Right atrium auricular region (tissue), 2 donors: ENCODE results near the gene SLC9A9. TPM values are rescaled to one million over a fixed set of nuclear protein-coding genes. Genes with fewer than 3 reads are reported as not detected.

Experiments
- DNase-seq: peaks from one replicate; pipeline ENCODE4 v3.0.0-alpha.2; 2019; ENCODE audit warnings: low spot score
- H3K27ac ChIP-seq, 2 donors: fragments of 200-600 bp; sonication (generic); 1 replicate in 1 of 2; 2 replicates in 1 of 2; pipeline ENCODE4 v1.5.1; 2016 to 2019
- H3K27me3 ChIP-seq, 2 donors: fragments of 200-600 bp; sonication (generic); one replicate each; pipeline versions ENCODE4 v1.5.1 to v1.6.0; 2017 to 2019
- H3K36me3 ChIP-seq: fragments of 200-600 bp; sonication (generic); one replicate; pipeline ENCODE4 v1.5.1; 2016
- H3K4me1 ChIP-seq, 2 donors: fragments of 200-600 bp; sonication (generic); one replicate each; pipeline versions ENCODE4 v1.5.1 to v1.6.0; 2017 to 2019
- H3K4me3 ChIP-seq, 2 donors: fragments of 200-600 bp; sonication (generic); 1 replicate in 1 of 2; 2 replicates in 1 of 2; pipeline ENCODE4 v1.5.1; 2017 to 2019; ENCODE audit warnings: mild to moderate bottlenecking in 1 of 2, moderate library complexity in 1 of 2
- H3K9me3 ChIP-seq, 2 donors: fragments of 200-600 bp; sonication (generic); one replicate each; pipeline ENCODE4 v1.5.1; 2019
- CTCF ChIP-seq, 2 donors: fragments of 200-600 bp; sonication (generic); IDR thresholded peaks; one replicate each; pipeline ENCODE4 v1.5.1; 2019; ENCODE audit warnings: antibody characterized with exemption in 2 of 2
- total RNA-seq, 2 donors: library from RNA; depleted of rRNA; stranded (reverse); fragments of >200 nt; gene quantifications; one replicate each; pipeline ENCODE4 v1.1.0, GENCODE V29; 2016

SLC9A9 gene
- total RNA-seq, 2 donors from 2014 or later: 3.1 to 4.2 TPM

- DNase-seq: no peak
- H3K9me3 ChIP-seq: no peaks in the 10 kb centered on the region
- no peak overlapping the region for H3K4me3 ChIP-seq
- no peaks in the 10 kb centered on the region for H3K4me1 ChIP-seq
- H3K27ac ChIP-seq: no peak overlapping the region
- no peak for TF ChIP-seq CTCF (IDR thresholded peaks at IDR 0.05)
- no peaks in the 10 kb centered on the region for H3K27me3 ChIP-seq
- no peaks in the 10 kb centered on the region for H3K36me3 ChIP-seq
These were observed 361.7 kb downstream of the SLC9A9 start for GRCh38 chr3:143486611-143487010.

GRCh38 chr3:143484846-143485512 lies 363.3 kb downstream of the SLC9A9 start:
- Histone ChIP-seq H3K36me3 (no peaks in the 10 kb centered on the region), H3K9me3 (no peaks in the 10 kb centered on the region), H3K4me3 (no peak overlapping the region), H3K27me3 (no peaks in the 10 kb centered on the region), H3K27ac (no peak overlapping the region), H3K4me1 (no peaks in the 10 kb centered on the region)
- DNase-seq: no peak
- TF ChIP-seq CTCF (IDR thresholded peaks at IDR 0.05): no peak

GRCh38 chr3:143483214-143483613 lies 365.1 kb downstream of the SLC9A9 start:
- H3K4me1 ChIP-seq: no peaks in the 10 kb centered on the region
- no peaks in the 10 kb centered on the region for H3K27me3 ChIP-seq
- no peak overlapping the region for H3K4me3 ChIP-seq
- no peaks in the 10 kb centered on the region for H3K9me3 ChIP-seq
- no peak for DNase-seq
- H3K27ac ChIP-seq: no peak overlapping the region
- TF ChIP-seq CTCF (IDR thresholded peaks at IDR 0.05): no peak
- H3K36me3 ChIP-seq: no peaks in the 10 kb centered on the region

GRCh38 chr3:143482106-143483088 lies 365.9 kb downstream of the SLC9A9 start:
- Histone ChIP-seq H3K9me3 (no peaks in the 10 kb centered on the region), H3K27ac (no peak overlapping the region), H3K27me3 (no peaks in the 10 kb centered on the region), H3K4me3 (no peak overlapping the region), H3K4me1 (no peaks in the 10 kb centered on the region), H3K36me3 (no peaks in the 10 kb centered on the region)
- TF ChIP-seq CTCF (IDR thresholded peaks at IDR 0.05): no peak
- DNase-seq: no peak

- H3K4me3 ChIP-seq: no peak overlapping the region
- H3K9me3 ChIP-seq: no peaks in the 10 kb centered on the region
- no peak for TF ChIP-seq CTCF (IDR thresholded peaks at IDR 0.05)
- H3K4me1 ChIP-seq: no peaks in the 10 kb centered on the region
- no peak for DNase-seq
- no peak overlapping the region for H3K27ac ChIP-seq
- no peaks in the 10 kb centered on the region for H3K27me3 ChIP-seq
- H3K36me3 ChIP-seq: no peaks in the 10 kb centered on the region
These were observed 367.9 kb downstream of the SLC9A9 start for GRCh38 chr3:143480344-143480743.
